Pancreas (tissue), 10 donors: Measurements from ENCODE around the gene DGCR8. TPM values are rescaled to one million over a fixed set of nuclear protein-coding genes. Genes with fewer than 3 reads are reported as not detected.

ENCODE experiments used
- ATAC-seq, 4 donors: fragments of 200-7000 bp; cut with Tn5 transposase; one replicate each; pipeline versions ENCODE4 v1.8.0 to v1.9.1; 2020; ENCODE audit warnings: mild to moderate bottlenecking in 4 of 4, moderate library complexity in 4 of 4
- DNase-seq, 6 donors: peaks; one replicate each; pipeline ENCODE4 v3.0.0-alpha.2; 2020
- FAIRE-seq: peaks from 2 replicates; lab custom pipeline; 2012; peaks lifted over from hg19 to GRCh38; lab: Jason Lieb, UNC
- H3K27ac ChIP-seq, 4 donors: fragments of 200-600 bp; sonication (generic); 1 replicate in 3 of 4; 2 replicates in 1 of 4; pipeline versions ENCODE4 v1.5.0 to v1.8.0; 2020
- H3K27me3 ChIP-seq, 4 donors: fragments of 200-600 bp; one replicate each; pipeline ENCODE4 v1.8.0; 2021
- H3K36me3 ChIP-seq, 3 donors: fragments of 200-600 bp; sonication (generic) in 1 of 3; one replicate each; pipeline versions ENCODE4 v1.5.0 to v1.8.0; 2020 to 2021
- H3K4me1 ChIP-seq, 3 donors: fragments of 200-600 bp; one replicate each; pipeline ENCODE4 v1.8.0; 2021
- H3K4me3 ChIP-seq, 4 donors: fragments of 200-600 bp; sonication (generic) in 2 of 4; one replicate each; pipeline versions ENCODE4 v1.5.0 to v1.8.0; 2020 to 2021
- H3K9me3 ChIP-seq, 4 donors: fragments of 200-600 bp; one replicate each; pipeline ENCODE4 v1.8.0; 2021
- WGBS, 2 donors: extraction: QIAGEN DNeasy Blood & Tissue Kit; methylation state at CpG; one replicate each; pipeline ENCODE4 v1.1.7; 2013; 5-methylcytosine and 5-hydroxymethylcytosine counted together
- intact Hi-C, 3 donors: fragments of 100-400 bp; cut with DNase I; formaldehyde crosslinking; loops; one replicate each; pipeline versions ENCODE4 v1.11.1 to v1.14.2; 2022
- polyA plus RNA-seq, 2 donors: library from polyadenylated mRNA; stranded (reverse); fragments of 200-250 nt; gene quantifications; one replicate each; pipeline ENCODE4 v1.2.3, GENCODE V29; 2013
- total RNA-seq, 6 donors: library from RNA; stranded (reverse); fragmentation: NEBNext Ultra II Directional in 4 of 6; extraction: Animal tissue kit (Norgen Biotek cat#: 25700) in 4 of 6; gene quantifications; one replicate each; pipeline versions ENCODE4 v1.2.1 to v1.2.4, GENCODE V29; 2021 to 2023
- TF ChIP-seq, protein P1 (sequence below), 4 donors: fragments of 200-600 bp; sonication (generic) in 3 of 4; IDR thresholded peaks; one replicate each; pipeline versions ENCODE4 v1.5.0 to v1.8.0; 2021; ENCODE audit warnings: antibody characterized with exemption in 4 of 4
- donor health status: healthy with polysubstance abuse.
- donor health status: DM: no; HTN: no; CAD: no; lungs with moderate emphysema.
- donor health status: DM: no; HTN: no; CAD: no.
- donor health status: control.
- donor health status: control.
- donor health status: Bipolar disorder and iron deficiency.
- donor health status: DM: yes; HTN: yes; CAD: no.
- donor health status: DM: no; HTN: no; CAD: no.
- donor health status: DM: no; HTN: no; CAD: no.
- donor health status: DM: yes; HTN: yes; CAD: no.

DGCR8 gene
- total and polyA plus RNA-seq, 8 donors, result 14.9 to 31.9 (median 18.9) TPM

DNA sequence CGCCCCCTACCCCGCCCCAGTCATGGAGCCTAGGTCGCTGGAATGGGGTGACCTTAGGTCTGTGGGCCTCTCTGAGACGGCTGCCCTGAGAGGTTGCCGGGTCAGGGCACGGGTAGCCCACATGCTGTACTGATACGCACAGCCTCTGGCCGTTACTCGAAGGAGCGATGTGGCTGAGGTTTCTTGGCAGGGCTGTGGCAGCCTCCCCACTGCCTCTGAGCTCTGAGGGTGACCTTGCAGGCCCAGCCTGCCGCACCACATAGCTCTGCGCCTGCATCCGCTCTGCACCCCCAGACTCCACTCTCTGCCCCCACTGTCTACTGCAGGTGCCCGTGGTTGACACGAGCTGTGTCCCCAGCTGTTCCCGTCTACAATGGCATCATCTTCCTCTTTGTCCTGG, 58.8 kb downstream of the DGCR8 start:
- DNase-seq (peak in 1 of 6 donors; percentile 43), ATAC-seq (no peak), FAIRE-seq (no peak)
- H3K9me3 ChIP-seq, result no peaks in the 10 kb centered on the region
- no peak overlapping the region for H3K27ac ChIP-seq
- no peaks in the 10 kb centered on the region for H3K4me1 ChIP-seq
- H3K27me3 ChIP-seq, result no peaks in the 10 kb centered on the region
- TF ChIP-seq, protein P1, sequence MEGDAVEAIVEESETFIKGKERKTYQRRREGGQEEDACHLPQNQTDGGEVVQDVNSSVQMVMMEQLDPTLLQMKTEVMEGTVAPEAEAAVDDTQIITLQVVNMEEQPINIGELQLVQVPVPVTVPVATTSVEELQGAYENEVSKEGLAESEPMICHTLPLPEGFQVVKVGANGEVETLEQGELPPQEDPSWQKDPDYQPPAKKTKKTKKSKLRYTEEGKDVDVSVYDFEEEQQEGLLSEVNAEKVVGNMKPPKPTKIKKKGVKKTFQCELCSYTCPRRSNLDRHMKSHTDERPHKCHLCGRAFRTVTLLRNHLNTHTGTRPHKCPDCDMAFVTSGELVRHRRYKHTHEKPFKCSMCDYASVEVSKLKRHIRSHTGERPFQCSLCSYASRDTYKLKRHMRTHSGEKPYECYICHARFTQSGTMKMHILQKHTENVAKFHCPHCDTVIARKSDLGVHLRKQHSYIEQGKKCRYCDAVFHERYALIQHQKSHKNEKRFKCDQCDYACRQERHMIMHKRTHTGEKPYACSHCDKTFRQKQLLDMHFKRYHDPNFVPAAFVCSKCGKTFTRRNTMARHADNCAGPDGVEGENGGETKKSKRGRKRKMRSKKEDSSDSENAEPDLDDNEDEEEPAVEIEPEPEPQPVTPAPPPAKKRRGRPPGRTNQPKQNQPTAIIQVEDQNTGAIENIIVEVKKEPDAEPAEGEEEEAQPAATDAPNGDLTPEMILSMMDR (IDR thresholded peaks at IDR 0.05), result no peak
- no peaks in the 10 kb centered on the region for H3K36me3 ChIP-seq
- 90 to 92% methylated on average over 15 to 16 of the region's 16 CpGs for WGBS, 2 donors
- intact Hi-C loops, result no loop called here
- no peak overlapping the region for H3K4me3 ChIP-seq

DNA sequence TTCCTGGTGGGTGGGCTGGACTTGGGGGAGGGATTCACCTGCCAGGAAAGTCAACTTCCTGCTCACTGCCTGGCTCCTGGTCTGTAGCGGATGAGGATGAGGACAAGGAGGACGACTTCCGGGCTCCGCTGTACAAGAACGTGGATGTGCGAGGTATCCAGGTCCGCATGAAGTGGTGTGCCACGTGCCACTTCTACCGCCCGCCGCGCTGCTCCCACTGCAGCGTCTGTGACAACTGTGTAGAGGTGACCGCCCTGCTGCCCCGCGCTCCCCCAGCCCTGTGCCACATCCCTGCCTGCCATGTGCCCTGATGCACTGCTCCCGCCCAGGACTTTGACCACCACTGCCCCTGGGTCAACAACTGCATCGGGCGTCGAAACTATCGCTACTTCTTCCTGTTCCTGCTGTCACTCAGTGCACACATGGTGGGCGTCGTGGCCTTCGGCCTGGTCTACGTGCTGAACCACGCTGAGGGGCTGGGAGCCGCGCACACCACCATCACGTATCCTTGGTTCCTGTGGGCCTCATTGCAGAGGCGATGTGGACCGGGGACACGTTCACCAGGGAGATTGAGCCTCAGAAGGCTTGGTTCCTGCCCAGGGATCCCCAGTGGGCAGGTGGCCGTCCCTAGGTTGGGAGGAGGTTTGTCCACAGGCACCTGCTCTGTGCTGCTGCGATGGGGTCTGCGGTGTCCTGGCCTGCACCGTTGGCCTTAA, 59.5 kb downstream of the DGCR8 start:
- intact Hi-C loops, result loop anchor here in 1 of 3 donors (10.0 kb wide), 1 partner anchor 115 kb away; no protein-coding TSS in a partner anchor
- H3K36me3 ChIP-seq, result no peaks in the 10 kb centered on the region
- 92 to 93% methylated on average over 36 of the region's 36 CpGs for WGBS, 2 donors
- H3K27me3 ChIP-seq, result no peaks in the 10 kb centered on the region
- ATAC-seq (no peak), DNase-seq (peak in 1 of 6 donors; percentile 60), FAIRE-seq (no peak)
- H3K4me3 ChIP-seq, result no peak overlapping the region
- H3K9me3 ChIP-seq, result no peaks in the 10 kb centered on the region
- H3K27ac ChIP-seq, result no peak overlapping the region
- no peaks in the 10 kb centered on the region for H3K4me1 ChIP-seq
- TF ChIP-seq, protein P1 (IDR thresholded peaks at IDR 0.05), result no peak

DNA sequence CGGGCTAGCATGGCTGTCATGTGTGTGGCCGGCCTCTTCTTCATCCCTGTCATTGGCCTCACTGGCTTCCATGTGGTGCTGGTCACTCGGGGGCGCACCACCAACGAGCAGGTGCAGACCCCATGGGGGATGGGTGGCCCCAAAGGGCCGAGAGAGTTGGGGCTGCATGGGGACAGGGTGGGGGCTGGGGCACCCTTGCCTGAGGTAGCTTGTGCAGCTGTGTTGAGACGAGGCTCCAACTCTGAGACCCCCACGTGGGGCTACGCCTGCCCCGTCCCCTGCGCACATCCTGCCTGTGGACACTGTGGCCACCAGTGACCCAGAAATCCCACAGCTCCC, 60.0 kb downstream of the DGCR8 start:
- no peak for FAIRE-seq
- H3K4me1 ChIP-seq, result no peaks in the 10 kb centered on the region
- intact Hi-C loops, result loop anchor here in 1 of 3 donors (10.0 kb wide), 1 partner anchor 115 kb away; no protein-coding TSS in a partner anchor
- peak in 1 of 6 donors; percentile 51 for DNase-seq
- H3K27me3 ChIP-seq, result no peaks in the 10 kb centered on the region
- ATAC-seq, result no peak
- TF ChIP-seq, protein P1 (IDR thresholded peaks at IDR 0.05), result no peak
- H3K4me3 ChIP-seq, result no peak overlapping the region
- H3K9me3 ChIP-seq, result no peaks in the 10 kb centered on the region
- WGBS, 2 donors, result 87 to 90% methylated on average over 11 of the region's 11 CpGs
- H3K27ac ChIP-seq, result no peak overlapping the region
- H3K36me3 ChIP-seq, result no peaks in the 10 kb centered on the region

DNA sequence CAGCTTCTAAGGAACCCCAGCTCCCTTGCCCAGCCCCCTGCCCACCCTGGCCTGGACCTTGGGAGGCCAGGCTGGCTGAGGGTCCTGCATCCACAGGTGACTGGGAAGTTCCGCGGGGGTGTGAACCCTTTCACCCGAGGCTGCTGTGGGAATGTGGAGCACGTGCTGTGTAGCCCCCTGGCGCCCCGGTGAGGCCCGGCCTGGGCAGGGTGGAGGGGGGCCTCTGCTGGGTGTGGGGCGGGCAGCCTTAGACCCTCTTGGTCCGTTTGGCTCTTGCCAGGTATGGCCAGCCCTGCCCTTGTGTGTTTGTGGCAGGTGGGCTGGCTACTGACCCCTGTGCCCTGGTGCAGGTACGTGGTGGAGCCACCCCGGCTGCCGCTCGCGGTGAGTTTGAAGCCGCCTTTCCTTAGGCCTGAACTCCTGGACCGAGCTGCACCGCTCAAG, 60.5 kb downstream of the DGCR8 start:
- Histone ChIP-seq H3K9me3 (no peaks in the 10 kb centered on the region), H3K36me3 (no peaks in the 10 kb centered on the region), H3K4me1 (no peaks in the 10 kb centered on the region), H3K27ac (no peak overlapping the region), H3K4me3 (no peak overlapping the region), H3K27me3 (no peaks in the 10 kb centered on the region)
- intact Hi-C loops, result loop anchor here in 1 of 3 donors (10.0 kb wide), 1 partner anchor 114 kb away; no protein-coding TSS in a partner anchor
- FAIRE-seq, result no peak
- 88 to 90% methylated on average over 17 of the region's 17 CpGs for WGBS, 2 donors
- TF ChIP-seq, protein P1 (IDR thresholded peaks at IDR 0.05), result no peak
- peak in 1 of 6 donors; percentile 67 for DNase-seq
- ATAC-seq, result no peak
